ENCODE results near the gene PCDHB5. TPM values are rescaled to one million over a fixed set of nuclear protein-coding genes. Genes with fewer than 3 reads are reported as not detected.
A peak's percentile ranks its signal among the peaks of the same experiment; 100 is the strongest.
"Not testable (repeated sequence)": the region's sequence is repeated elsewhere in the genome, so short reads cannot be mapped to it uniquely, and the experiment has no call there.

The PCDHB5 gene
- total RNA-seq, 2 donors from 2014 or later = 2.7 to 3.1 TPM

- ATAC-seq (no peak), DNase-seq (no peak)
- intact Hi-C loops (cut with DNase I) = no loop called here
These were observed 15.4 kb downstream of the PCDHB5 start for GRCh38 chr5:141150224-141150992.

GRCh38 chr5:141150993-141151325 lies 16.0 kb downstream of the PCDHB5 start:
- intact Hi-C loops (cut with DNase I) = no loop called here
- no peak for DNase-seq
- ATAC-seq = no peak

- ATAC-seq; DNase-seq; intact Hi-C loops (cut with DNase I): not testable (repeated sequence)
These were observed 16.6 kb downstream of the PCDHB5 start for GRCh38 chr5:141151632-141152031.

DNA sequence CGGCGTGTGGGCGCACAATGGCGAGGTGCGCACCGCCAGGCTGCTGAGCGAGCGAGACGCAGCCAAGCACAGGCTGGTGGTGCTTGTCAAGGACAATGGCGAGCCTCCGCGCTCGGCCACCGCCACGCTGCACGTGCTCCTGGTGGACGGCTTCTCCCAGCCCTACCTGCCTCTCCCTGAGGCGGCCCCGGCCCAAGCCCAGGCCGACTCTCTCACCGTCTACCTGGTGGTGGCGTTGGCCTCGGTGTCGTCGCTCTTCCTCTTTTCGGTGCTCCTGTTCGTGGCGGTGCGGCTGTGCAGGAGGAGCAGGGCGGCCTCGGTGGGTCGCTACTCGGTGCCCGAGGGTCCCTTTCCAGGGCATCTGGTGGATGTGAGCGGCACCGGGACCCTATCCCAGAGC lies 17.1 kb downstream of the PCDHB5 start:
- ATAC-seq; intact Hi-C loops (cut with DNase I); DNase-seq: not testable (repeated sequence)

DNA sequence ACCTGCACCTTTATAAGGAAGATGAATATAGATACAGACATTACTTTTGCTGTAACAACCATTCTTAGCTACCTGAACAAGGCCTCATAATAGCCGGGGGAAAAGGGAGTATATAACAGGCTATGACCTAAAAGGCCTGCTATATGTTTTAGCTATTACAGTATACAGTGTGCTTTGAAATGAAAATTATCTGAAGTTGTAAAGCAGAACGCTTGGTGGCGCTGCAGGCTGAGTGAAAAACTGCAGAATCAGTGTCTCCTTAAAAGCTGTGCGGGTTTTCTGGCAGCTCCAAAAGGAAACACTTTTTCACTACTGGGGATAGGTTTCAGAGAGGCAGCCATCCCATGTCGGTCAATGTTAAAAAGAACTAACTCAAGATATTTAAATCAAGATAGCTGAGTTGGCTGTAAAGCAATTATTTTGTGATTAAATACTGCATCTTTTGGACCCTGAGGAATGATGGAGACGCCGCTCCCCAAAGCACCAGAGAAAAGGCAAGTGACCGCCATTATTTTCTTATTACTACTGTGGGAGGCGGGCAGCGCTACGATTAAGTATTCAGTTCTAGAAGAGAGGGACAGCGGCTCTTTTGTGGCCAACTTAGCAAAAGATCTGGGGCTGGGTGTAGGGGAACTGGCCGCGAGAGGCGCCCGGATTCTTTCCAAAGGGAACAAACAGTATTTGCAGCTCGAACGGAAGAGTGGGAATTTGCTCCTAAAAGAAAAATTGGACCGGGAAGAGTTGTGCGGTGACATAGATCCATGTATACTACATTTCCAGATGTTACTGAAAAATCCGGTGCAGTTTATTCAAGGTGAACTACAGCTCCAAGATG lies 20.8 kb downstream of the PCDHB5 start:
- no peak for DNase-seq
- intact Hi-C loops (cut with DNase I) = no loop called here
- ATAC-seq = no peak

DNA sequence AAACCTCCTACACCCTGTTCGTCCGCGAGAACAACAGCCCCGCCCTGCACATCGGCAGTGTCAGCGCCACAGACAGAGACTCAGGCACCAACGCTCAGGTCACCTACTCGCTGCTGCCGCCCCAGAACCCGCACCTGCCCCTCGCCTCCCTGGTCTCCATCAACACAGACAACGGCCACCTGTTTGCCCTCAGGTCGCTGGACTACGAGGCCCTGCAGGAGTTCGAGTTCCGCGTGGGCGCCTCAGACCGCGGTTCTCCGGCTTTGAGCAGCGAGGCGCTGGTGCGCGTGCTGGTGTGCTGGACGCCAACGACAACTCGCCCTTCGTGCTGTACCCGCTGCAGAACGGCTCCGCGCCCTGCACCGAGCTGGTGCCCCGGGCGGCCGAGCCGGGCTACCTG lies 22.4 kb downstream of the PCDHB5 start:
- DNase-seq, ATAC-seq: not testable (repeated sequence)

GRCh38 chr5:141157901-141158300 lies 22.9 kb downstream of the PCDHB5 start:
- DNase-seq; ATAC-seq; intact Hi-C loops (cut with DNase I): not testable (repeated sequence)

More for the DNA sequence above, 22.4 kb downstream of the PCDHB5 start:
- intact Hi-C loops (cut with DNase I) = not testable (repeated sequence)

- ATAC-seq (no peak), DNase-seq (no peak)
- intact Hi-C loops (cut with DNase I) = no loop called here
These were observed 37.6 kb downstream of the PCDHB5 start, which contains the start of gene PCDHB7 for GRCh38 chr5:141172381-141173204. PCDHB7 (plus strand) TSS chr5:141172644; CDS start chr5:141172836, 192 bp downstream.

- DNase-seq; ATAC-seq; intact Hi-C loops (cut with DNase I): not testable (repeated sequence)
These were observed 39.5 kb downstream of the PCDHB5 start for GRCh38 chr5:141174291-141175104.

DNA sequence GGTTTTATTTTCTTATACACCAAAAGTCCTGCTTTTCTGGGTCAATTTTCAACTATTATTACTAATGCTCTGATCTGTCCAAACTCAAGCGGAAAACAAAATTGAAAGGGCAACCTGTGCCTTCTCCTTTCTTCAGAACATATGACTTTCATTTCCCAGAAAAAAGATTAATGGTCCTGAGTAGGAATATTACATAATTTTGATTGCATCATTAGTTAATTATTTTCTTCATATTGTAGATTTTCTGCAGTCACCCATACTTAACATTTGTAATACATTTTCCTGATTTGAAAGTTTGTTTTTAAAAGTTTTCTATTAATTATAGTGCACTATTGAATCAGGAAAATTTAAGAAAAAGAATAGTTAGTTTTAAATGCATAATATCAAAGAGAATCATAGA lies 40.9 kb downstream of the PCDHB5 start:
- ATAC-seq = no peak
- no peak for DNase-seq
- intact Hi-C loops (cut with DNase I) = no loop called here

- ATAC-seq = peak; percentile 65 to 68
- intact Hi-C loops (cut with DNase I); DNase-seq: not testable (repeated sequence)
These were observed 42.7 kb downstream of the PCDHB5 start, which contains the start of gene PCDHB8 for GRCh38 chr5:141177577-141178191. PCDHB8 (plus strand) TSS chr5:141177790; CDS start chr5:141178035, 245 bp downstream.

GRCh38 chr5:141179371-141179770 lies 44.4 kb downstream of the PCDHB5 start:
- DNase-seq; intact Hi-C loops (cut with DNase I); ATAC-seq: not testable (repeated sequence)

GRCh38 chr5:141179876-141180275 lies 44.9 kb downstream of the PCDHB5 start:
- intact Hi-C loops (cut with DNase I) = not testable (repeated sequence)

DNA sequence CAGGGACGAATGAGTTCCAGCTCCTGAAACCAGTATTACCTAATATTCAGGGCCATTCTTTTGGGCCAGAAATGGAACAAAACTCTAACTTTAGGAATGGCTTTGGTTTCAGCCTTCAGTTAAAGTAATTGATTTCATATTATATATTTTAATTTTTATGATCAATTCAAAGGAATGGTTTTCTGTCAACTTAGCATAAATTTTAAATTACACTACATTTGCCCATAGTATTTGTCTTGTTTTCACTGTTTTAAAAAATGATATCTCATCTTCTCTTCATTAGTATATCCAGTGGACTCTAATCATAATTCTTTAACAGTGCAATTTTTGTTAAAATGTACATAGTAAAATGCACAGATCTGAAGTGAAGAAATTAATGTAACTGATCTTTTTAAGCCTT lies 45.3 kb downstream of the PCDHB5 start:
- intact Hi-C loops (cut with DNase I) = no loop called here
- DNase-seq = no peak
- ATAC-seq = no peak

More at GRCh38 chr5:141179876-141180275, 44.9 kb downstream of the PCDHB5 start:
- ATAC-seq, DNase-seq: not testable (repeated sequence)

- ATAC-seq (peak; percentile 50 to 73), DNase-seq (no peak)
- intact Hi-C loops (cut with DNase I) = no loop called here
These were observed 47.2 kb downstream of the PCDHB5 start, which contains the start of gene PCDHB16 for GRCh38 chr5:141182248-141182647. PCDHB16 (plus strand) TSS chr5:141182387; CDS start chr5:141182560, 173 bp downstream.

GRCh38 chr5:141184117-141184855 lies 49.3 kb downstream of the PCDHB5 start:
- intact Hi-C loops (cut with DNase I); DNase-seq; ATAC-seq: not testable (repeated sequence)
